GM23248 (cell line): ENCODE measurements around the gene FBXL2. TPM values are rescaled to one million over a fixed set of nuclear protein-coding genes. Genes with fewer than 3 reads are reported as not detected.

Experiments
- DNase-seq: peaks from one replicate; pipeline ENCODE4 v3.0.0-alpha.2; 2015
- H2AFZ ChIP-seq: fragments of 200-600 bp; sonication (generic); 2 replicates; pipeline ENCODE4 v1.6.1; 2016; ENCODE audit warnings: antibody characterized with exemption
- H3F3A ChIP-seq: fragments of 200-600 bp; sonication (generic); 2 replicates; pipeline ENCODE4 v1.6.1; 2016; ENCODE audit warnings: mild to moderate bottlenecking, antibody characterized with exemption, mixed run types; ENCODE audit not compliant: insufficient read depth
- H3K27ac ChIP-seq: fragments of 200-600 bp; sonication (generic); 2 replicates; pipeline ENCODE4 v1.5.1; 2016; ENCODE audit warnings: mild to moderate bottlenecking
- H3K27me3 ChIP-seq: fragments of 200-600 bp; sonication (generic); replicated peaks from 2 replicates; pipeline ENCODE4 v1.6.1; 2016; ENCODE audit warnings: mild to moderate bottlenecking; ENCODE audit not compliant: insufficient read depth
- H3K36me3 ChIP-seq: fragments of 200-600 bp; sonication (generic); 2 replicates; pipeline ENCODE4 v1.6.1; 2016; ENCODE audit warnings: low read depth, mild to moderate bottlenecking
- H3K4me1 ChIP-seq: fragments of 200-600 bp; sonication (generic); 2 replicates; pipeline ENCODE4 v1.6.1; 2016; ENCODE audit warnings: mild to moderate bottlenecking; ENCODE audit not compliant: insufficient read depth
- H3K4me2 ChIP-seq: fragments of 200-600 bp; sonication (generic); one replicate; pipeline ENCODE4 v1.6.1; 2016; ENCODE audit warnings: mild to moderate bottlenecking; ENCODE audit not compliant: unreplicated experiment
- H3K4me3 ChIP-seq: fragments of 200-600 bp; sonication (generic); 2 replicates; pipeline ENCODE4 v1.5.1; 2016; ENCODE audit warnings: mild to moderate bottlenecking
- H3K79me2 ChIP-seq: fragments of 200-600 bp; sonication (generic); 2 replicates; pipeline ENCODE4 v1.6.1; 2016; ENCODE audit warnings: mild to moderate bottlenecking; ENCODE audit not compliant: insufficient read depth
- H3K9ac ChIP-seq: fragments of 200-600 bp; sonication (generic); 2 replicates; pipeline ENCODE4 v1.6.1; 2016; ENCODE audit warnings: mild to moderate bottlenecking
- H3K9me2 ChIP-seq: fragments of 200-600 bp; sonication (generic); 2 replicates; pipeline ENCODE4 v1.6.1; 2016; ENCODE audit warnings: mixed run types, mild to moderate bottlenecking, moderate library complexity; ENCODE audit not compliant: insufficient read depth
- H3K9me3 ChIP-seq: fragments of 200-600 bp; sonication (generic); one replicate; pipeline ENCODE4 v1.6.1; 2017; ENCODE audit warnings: low read depth
- H4K20me1 ChIP-seq: fragments of 200-600 bp; sonication (generic); 2 replicates; pipeline ENCODE4 v1.6.0; 2016; ENCODE audit not compliant: insufficient read depth
- EZH2 ChIP-seq: fragments of 200-600 bp; sonication (generic); IDR thresholded peaks from 2 replicates; pipeline ENCODE4 v1.6.1; 2018; ENCODE audit warnings: antibody characterized with exemption, mild to moderate bottlenecking; ENCODE audit not compliant: insufficient read depth, poor library complexity, severe bottlenecking
- EZH2phosphoT487 ChIP-seq: fragments of 200-600 bp; sonication (generic); IDR thresholded peaks from 2 replicates; pipeline ENCODE4 v1.6.1; 2018; ENCODE audit warnings: antibody characterized with exemption, moderate library complexity, mild to moderate bottlenecking, low read depth; ENCODE audit not compliant: insufficient read depth
- WGBS, 2 experiments: methylation state at CpG; one replicate each; pipeline ENCODE4 v1.1.6; 2015 to 2017; ENCODE audit warnings: low lambda C conversion rate in 2 of 2, low coverage in 1 of 2; ENCODE audit errors: missing lambda C conversion rate in 2 of 2; 5-methylcytosine and 5-hydroxymethylcytosine counted together
- in situ Hi-C: fragments of 300-500 bp; cut with MboI; formaldehyde crosslinking; loops from 2 replicates; pipeline ENCODE4 v1.15.0; 2020
- polyA plus RNA-seq: library from polyadenylated mRNA; unstranded; fragments of >200 nt; fragmentation: Nextera tagmentation; extraction: Ambion mirVana; gene quantifications from 2 replicates; pipeline ENCODE4 v1.2.1, GENCODE V29; 2016
- total RNA-seq: library from RNA; depleted of rRNA; stranded (reverse); fragments of >200 nt; shearing (Covaris generic); gene quantifications from 2 replicates; pipeline ENCODE4 v1.2.3, GENCODE V29; 2014

FBXL2 gene
- total and polyA plus RNA-seq, 2 experiments from 2014 or later: 3.2 to 3.4 TPM

- in situ Hi-C loops: no loop called here
- Histone ChIP-seq H3K36me3 (peaks cover 58% of the 10 kb centered on the region), H3K9me2 (no peaks in the 10 kb centered on the region)
These were observed 115.5 kb downstream of the FBXL2 start for GRCh38 chr3:33392703-33393125.

GRCh38 chr3:33394403-33395054 lies 117.3 kb downstream of the FBXL2 start:
- 85 to 92% methylated on average over 1 of the region's 1 CpG for WGBS, 2 experiments
- Histone ChIP-seq H3K4me1 (peaks cover 30% of the 10 kb centered on the region), H3K4me2 (no peak overlapping the region), H3K4me3 (no peak overlapping the region), H3K9me2 (no peaks in the 10 kb centered on the region), H3K27ac (no peak overlapping the region), H3K9me3 (no peaks in the 10 kb centered on the region), H2AFZ (no peak overlapping the region), H3K36me3 (peaks cover 66% of the 10 kb centered on the region), H3K9ac (no peak overlapping the region), H3K27me3 (no peaks in the 10 kb centered on the region), H4K20me1 (no peaks in the 10 kb centered on the region), H3K79me2 (peaks cover 29% of the 10 kb centered on the region; the same call in 1 of the 2 replicates), H3F3A (peaks cover 36% of the 10 kb centered on the region)
- no peak for DNase-seq
- TF ChIP-seq EZH2 (no peak), EZH2phosphoT487 (no peak)
- in situ Hi-C loops: no loop called here

More at GRCh38 chr3:33392703-33393125, 115.5 kb downstream of the FBXL2 start:
- H3F3A ChIP-seq: peaks cover 45% of the 10 kb centered on the region
- peaks cover 38% of the 10 kb centered on the region for H3K4me1 ChIP-seq
- TF ChIP-seq EZH2 (no peak), EZH2phosphoT487 (no peak)
- 3 to 8% methylated on average over 4 of the region's 4 CpGs for WGBS, 2 experiments
- peak overlapping the region; percentile 44; the same call in 1 of the 2 replicates for H3K9ac ChIP-seq
- peak overlapping the region; percentile 70 for H3K4me2 ChIP-seq
- H3K27me3 ChIP-seq: no peaks in the 10 kb centered on the region
- H3K4me3 ChIP-seq: peak overlapping the region; percentile 39
- no peaks in the 10 kb centered on the region for H3K9me3 ChIP-seq
- no peak overlapping the region for H2AFZ ChIP-seq
- peaks cover 10% of the 10 kb centered on the region; the same call in 1 of the 2 replicates for H3K79me2 ChIP-seq
- peak; percentile 90 for DNase-seq
- peak overlapping the region; percentile 73 for H3K27ac ChIP-seq
- no peaks in the 10 kb centered on the region for H4K20me1 ChIP-seq

- H3K9ac ChIP-seq: no peak overlapping the region
- no peak overlapping the region for H3K4me2 ChIP-seq
- peaks cover 30% of the 10 kb centered on the region for H3K4me1 ChIP-seq
- WGBS, 2 experiments: 72 to 76% methylated on average over 7 of the region's 7 CpGs
- peaks cover 73% of the 10 kb centered on the region for H3K36me3 ChIP-seq
- no peak for DNase-seq
- H3K9me3 ChIP-seq: no peaks in the 10 kb centered on the region
- in situ Hi-C loops: no loop called here
- H3K9me2 ChIP-seq: no peaks in the 10 kb centered on the region
- no peak overlapping the region for H3K27ac ChIP-seq
- H4K20me1 ChIP-seq: no peaks in the 10 kb centered on the region
- H3K27me3 ChIP-seq: no peaks in the 10 kb centered on the region
- no peak overlapping the region for H3K4me3 ChIP-seq
- H2AFZ ChIP-seq: no peak overlapping the region
- H3F3A ChIP-seq: peaks cover 36% of the 10 kb centered on the region
- no peak for TF ChIP-seq EZH2
- TF ChIP-seq EZH2phosphoT487: no peak
- H3K79me2 ChIP-seq: peaks cover 38% of the 10 kb centered on the region; the same call in 1 of the 2 replicates
These were observed 118.7 kb downstream of the FBXL2 start for GRCh38 chr3:33395900-33396299.

- no peaks in the 10 kb centered on the region for H4K20me1 ChIP-seq
- WGBS, 2 experiments: 97% methylated on average over 5 of the region's 5 CpGs
- H3K4me3 ChIP-seq: no peak overlapping the region
- no peaks in the 10 kb centered on the region for H3K9me2 ChIP-seq
- peaks cover 38% of the 10 kb centered on the region; the same call in 1 of the 2 replicates for H3K79me2 ChIP-seq
- no peak overlapping the region for H3K27ac ChIP-seq
- no peaks in the 10 kb centered on the region for H3K9me3 ChIP-seq
- peaks cover 22% of the 10 kb centered on the region for H3K4me1 ChIP-seq
- no peak overlapping the region for H3K9ac ChIP-seq
- DNase-seq: no peak
- H3K27me3 ChIP-seq: no peaks in the 10 kb centered on the region
- TF ChIP-seq EZH2phosphoT487: no peak
- in situ Hi-C loops: no loop called here
- H3K4me2 ChIP-seq: no peak overlapping the region
- H3F3A ChIP-seq: peaks cover 47% of the 10 kb centered on the region
- H3K36me3 ChIP-seq: peaks cover 71% of the 10 kb centered on the region
- H2AFZ ChIP-seq: no peak overlapping the region
These were observed 121.2 kb downstream of the FBXL2 start for GRCh38 chr3:33398410-33398809.
